GM10248 (cell line): Measurements from ENCODE around the gene MYH9.

Source experiments
- CTCF ChIA-PET: fragments of 300-600 bp; sonication (Branson Sonifier 250); formaldehyde crosslinking; extraction: SDS; loops from one replicate; lab custom pipeline; 2021; ENCODE audit warnings: antibody characterized with exemption; lab: Yijun Ruan, JAX
- POLR2A ChIA-PET: fragments of 350-650 bp; sonication (Branson Sonifier 250); formaldehyde crosslinking; extraction: SDS; loops from one replicate; lab custom pipeline; 2020; ENCODE audit warnings: antibody characterized with exemption; lab: Yijun Ruan, JAX
- DNase-seq: peaks from one replicate; pipeline ENCODE4 v3.0.0; 2012; ENCODE audit errors: extremely low spot score
- CTCF ChIP-seq: IDR thresholded peaks from 2 replicates; pipeline ENCODE4 v1.5.1; 2012; ENCODE audit warnings: mild to moderate bottlenecking, low read depth; ENCODE audit errors: extremely low read depth, missing control alignments, control extremely low read depth

Gene MYH9

GRCh38 chr22:36321797-36322601, 65.8 kb downstream of the MYH9 start:
- CTCF ChIA-PET, result interaction anchor here (1.0 to 2.8 kb wide), 12 partner anchors 10 to 149 kb away, joined by 3 to 12 read pairs (median 4); no protein-coding TSS in a partner anchor

GRCh38 chr22:36320553-36320952, 67.2 kb downstream of the MYH9 start:
- TF ChIP-seq CTCF, result no peak
- DNase-seq, result no peak
- CTCF ChIA-PET, result interaction anchor here (1.4 to 2.8 kb wide), 6 partner anchors 9 to 150 kb away, joined by 3 to 12 read pairs (median 4); no protein-coding TSS in a partner anchor
- POLR2A ChIA-PET, result no interaction called here

More at GRCh38 chr22:36321797-36322601, 65.8 kb downstream of the MYH9 start:
- no peak for TF ChIP-seq CTCF
- POLR2A ChIA-PET, result interaction anchor here (0.9 kb wide), 1 partner anchor 9 kb away, joined by 6 read pairs; no protein-coding TSS in a partner anchor
- no peak for DNase-seq

GRCh38 chr22:36319595-36320497, 67.9 kb downstream of the MYH9 start:
- CTCF ChIA-PET, result interaction anchor here (0.9 to 2.8 kb wide), 5 partner anchors 8 to 150 kb away, joined by 3 to 12 read pairs (median 3); no protein-coding TSS in a partner anchor
- no peak for DNase-seq
- no peak for TF ChIP-seq CTCF
- POLR2A ChIA-PET, result no interaction called here

GRCh38 chr22:36318442-36318841, 69.3 kb downstream of the MYH9 start:
- ChIA-PET POLR2A (interaction anchor here (0.7 kb wide), 1 partner anchor 9 kb away, joined by 4 read pairs; no protein-coding TSS in a partner anchor), CTCF (interaction anchor here (1.0 to 1.6 kb wide), 4 partner anchors 17 to 152 kb away, joined by 3 to 6 read pairs (median 4); no protein-coding TSS in a partner anchor)
- DNase-seq, result no peak
- TF ChIP-seq CTCF, result no peak

- DNase-seq, result no peak
- CTCF ChIA-PET, result interaction anchor here (1.1 to 1.6 kb wide), 4 partner anchors 9 to 153 kb away, joined by 3 to 6 read pairs (median 5); no protein-coding TSS in a partner anchor
- TF ChIP-seq CTCF, result no peak
- POLR2A ChIA-PET, result no interaction called here
Observed at GRCh38 chr22:36317658-36318271, 70.0 kb downstream of the MYH9 start.
